Measurements from ENCODE around the gene MYO3B. TPM values are rescaled to one million over a fixed set of nuclear protein-coding genes. Genes with fewer than 3 reads are reported as not detected.
"Not testable (repeated sequence)": the region's sequence is repeated elsewhere in the genome, so short reads cannot be mapped to it uniquely, and the experiment has no call there.

Gene MYO3B
- total RNA-seq, 1 experiment from 2014 or later, result 4.4 TPM

DNA sequence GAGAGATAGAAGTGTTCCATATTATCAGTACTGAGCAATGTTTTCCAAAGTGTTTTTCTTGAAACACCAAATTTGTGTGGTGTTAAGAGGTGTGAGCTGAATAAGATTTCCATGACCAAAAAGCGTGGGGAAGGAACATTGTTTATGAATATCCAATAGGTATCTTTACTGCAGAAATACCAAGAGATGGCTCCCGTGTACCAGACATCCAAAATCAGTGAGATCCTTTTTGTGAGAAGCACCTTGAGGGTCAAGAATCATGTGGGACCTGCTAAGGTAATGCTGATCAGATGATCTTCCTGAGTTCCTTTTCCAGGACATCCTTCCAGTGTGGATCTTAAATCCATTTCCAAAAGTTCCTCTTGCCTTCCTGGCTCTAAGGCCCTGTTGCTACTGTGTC is 246.0 kb downstream of the MYO3B start:
- no peaks in the 10 kb centered on the region for H3K36me3 ChIP-seq (ENCODE audit: insufficient read depth, low read length)
- DNase-seq, result no peak
- H3K4me2 ChIP-seq (ENCODE audit: low read depth, low read length, poor library complexity, severe bottlenecking), result no peak overlapping the region
- no peaks in the 10 kb centered on the region for H4K20me1 ChIP-seq (ENCODE audit: insufficient read depth, low read depth, low read length)
- H3K79me2 ChIP-seq (ENCODE audit: low read length), result no peaks in the 10 kb centered on the region
- H3K27ac ChIP-seq (ENCODE audit: low read length), result no peak overlapping the region
- H3K9ac ChIP-seq (ENCODE audit: low read length), result no peak overlapping the region
- no peaks in the 10 kb centered on the region for H3K4me1 ChIP-seq (ENCODE audit: low read length)
- H3K27me3 ChIP-seq (ENCODE audit: low read length), result no peaks in the 10 kb centered on the region
- H3K9me3 ChIP-seq (ENCODE audit: low read length), result no peaks in the 10 kb centered on the region
- H2AFZ ChIP-seq (ENCODE audit: low read length), result no peak overlapping the region
- no peaks in the 10 kb centered on the region for H3K9me2 ChIP-seq (replicated peaks; ENCODE audit: insufficient read depth, low read length)
- H3K4me3 ChIP-seq (ENCODE audit: low read length), result no peak overlapping the region

GRCh38 chr2:170425281-170425751 is 247.4 kb downstream of the MYO3B start:
- H3K4me2 ChIP-seq (ENCODE audit: low read depth, low read length, poor library complexity, severe bottlenecking), result no peak overlapping the region
- H3K79me2 ChIP-seq (ENCODE audit: low read length), result no peaks in the 10 kb centered on the region
- H4K20me1 ChIP-seq (ENCODE audit: insufficient read depth, low read depth, low read length), result no peaks in the 10 kb centered on the region
- no peaks in the 10 kb centered on the region for H3K9me3 ChIP-seq (ENCODE audit: low read length)
- no peaks in the 10 kb centered on the region for H3K36me3 ChIP-seq (ENCODE audit: insufficient read depth, low read length)
- H3K4me3 ChIP-seq (ENCODE audit: low read length), result no peak overlapping the region
- H3K27ac ChIP-seq (ENCODE audit: low read length), result no peak overlapping the region
- no peaks in the 10 kb centered on the region for H3K9me2 ChIP-seq (replicated peaks; ENCODE audit: insufficient read depth, low read length)
- H3K4me1 ChIP-seq (ENCODE audit: low read length), result no peaks in the 10 kb centered on the region
- H3K27me3 ChIP-seq (ENCODE audit: low read length), result no peaks in the 10 kb centered on the region
- no peak for DNase-seq
- no peak overlapping the region for H2AFZ ChIP-seq (ENCODE audit: low read length)
- H3K9ac ChIP-seq (ENCODE audit: low read length), result no peak overlapping the region

DNA sequence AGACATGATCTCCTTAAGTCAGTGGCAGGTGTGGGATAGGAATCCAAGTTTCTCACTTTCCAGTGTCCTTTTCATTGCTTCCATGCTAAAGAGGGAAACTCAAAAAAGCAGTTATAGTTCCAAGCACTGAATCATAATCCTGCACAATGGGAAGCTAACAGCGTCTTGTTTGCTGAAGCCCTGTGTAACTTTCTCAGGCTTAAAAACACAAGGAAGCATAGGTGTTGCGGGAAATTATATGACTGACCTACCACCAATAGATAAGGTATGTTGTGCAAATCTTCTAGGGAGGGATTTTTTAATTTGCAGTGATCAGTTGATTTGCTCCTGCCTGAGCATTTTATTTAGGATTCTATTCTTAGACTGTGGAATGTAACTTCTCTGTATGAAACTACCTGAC is 250.9 kb downstream of the MYO3B start:
- H3K9me3 ChIP-seq (ENCODE audit: low read length), result no peaks in the 10 kb centered on the region
- H3K4me2 ChIP-seq (ENCODE audit: low read depth, low read length, poor library complexity, severe bottlenecking), result no peak overlapping the region
- no peak overlapping the region for H2AFZ ChIP-seq (ENCODE audit: low read length)
- H3K27me3 ChIP-seq (ENCODE audit: low read length), result no peaks in the 10 kb centered on the region
- H3K9ac ChIP-seq (ENCODE audit: low read length), result no peak overlapping the region
- no peak overlapping the region for H3K27ac ChIP-seq (ENCODE audit: low read length)
- DNase-seq, result no peak
- H4K20me1 ChIP-seq (ENCODE audit: insufficient read depth, low read depth, low read length), result no peaks in the 10 kb centered on the region
- no peaks in the 10 kb centered on the region for H3K9me2 ChIP-seq (replicated peaks; ENCODE audit: insufficient read depth, low read length)
- no peaks in the 10 kb centered on the region for H3K79me2 ChIP-seq (ENCODE audit: low read length)
- no peaks in the 10 kb centered on the region for H3K36me3 ChIP-seq (ENCODE audit: insufficient read depth, low read length)
- H3K4me3 ChIP-seq (ENCODE audit: low read length), result no peak overlapping the region
- no peaks in the 10 kb centered on the region for H3K4me1 ChIP-seq (ENCODE audit: low read length)

DNA sequence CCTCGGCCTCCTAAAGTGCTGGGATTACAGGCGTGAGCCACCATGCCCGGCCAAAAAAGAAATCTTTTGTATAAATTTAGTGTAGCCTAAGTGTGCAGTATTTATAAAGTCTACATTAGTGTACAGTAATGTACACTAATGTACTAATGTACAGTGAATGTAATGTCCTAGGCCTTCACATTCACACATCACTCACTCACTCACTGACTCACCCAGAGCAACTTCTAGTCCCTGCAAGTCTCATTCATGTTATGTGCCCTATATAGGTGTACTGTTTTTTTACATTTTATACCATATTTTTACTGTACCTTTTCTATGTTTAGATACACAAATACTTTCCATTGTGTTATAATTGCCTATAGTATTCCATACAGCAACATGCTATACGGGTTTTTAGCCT is 254.9 kb downstream of the MYO3B start:
- H3K79me2 ChIP-seq (ENCODE audit: low read length), result no peaks in the 10 kb centered on the region
- no peaks in the 10 kb centered on the region for H3K27me3 ChIP-seq (ENCODE audit: low read length)
- no peak overlapping the region for H3K9ac ChIP-seq (ENCODE audit: low read length)
- H3K4me1 ChIP-seq (ENCODE audit: low read length), result no peaks in the 10 kb centered on the region
- no peak for DNase-seq
- H3K36me3 ChIP-seq (ENCODE audit: insufficient read depth, low read length), result no peaks in the 10 kb centered on the region
- no peak overlapping the region for H3K27ac ChIP-seq (ENCODE audit: low read length)
- H3K4me2 ChIP-seq (ENCODE audit: low read depth, low read length, poor library complexity, severe bottlenecking), result no peak overlapping the region
- no peak overlapping the region for H3K4me3 ChIP-seq (ENCODE audit: low read length)
- no peaks in the 10 kb centered on the region for H4K20me1 ChIP-seq (ENCODE audit: insufficient read depth, low read depth, low read length)
- H2AFZ ChIP-seq (ENCODE audit: low read length), result no peak overlapping the region
- no peaks in the 10 kb centered on the region for H3K9me2 ChIP-seq (replicated peaks; ENCODE audit: insufficient read depth, low read length)
- no peaks in the 10 kb centered on the region for H3K9me3 ChIP-seq (ENCODE audit: low read length)

DNA sequence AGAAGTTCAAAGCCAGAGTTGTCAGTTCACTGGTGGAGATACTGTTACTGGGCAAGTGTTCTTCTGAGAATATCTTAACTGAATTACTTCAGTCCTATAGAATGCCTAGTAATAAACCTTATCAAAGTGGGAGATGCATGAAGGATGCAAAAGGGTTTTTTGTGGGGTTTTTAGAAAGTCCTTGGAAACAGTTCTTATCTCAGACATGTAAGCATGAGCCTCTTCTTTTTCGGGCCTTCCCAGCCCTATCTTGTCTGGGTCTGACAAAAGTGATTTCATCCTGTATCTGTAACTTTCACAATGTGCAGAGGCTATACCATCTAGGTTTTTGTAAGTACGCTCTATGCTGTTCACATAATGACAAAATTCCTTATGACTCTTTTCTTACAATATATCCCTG is 255.5 kb downstream of the MYO3B start:
- Histone ChIP-seq H3K4me3 (ENCODE audit: low read length) (no peak overlapping the region), H3K27me3 (ENCODE audit: low read length) (no peaks in the 10 kb centered on the region), H3K27ac (ENCODE audit: low read length) (no peak overlapping the region), H3K9ac (ENCODE audit: low read length) (no peak overlapping the region), H3K9me3 (ENCODE audit: low read length) (no peaks in the 10 kb centered on the region), H3K9me2 (replicated peaks; ENCODE audit: insufficient read depth, low read length) (no peaks in the 10 kb centered on the region), H3K79me2 (ENCODE audit: low read length) (no peaks in the 10 kb centered on the region), H3K4me2 (ENCODE audit: low read depth, low read length, poor library complexity, severe bottlenecking) (no peak overlapping the region), H4K20me1 (ENCODE audit: insufficient read depth, low read depth, low read length) (no peaks in the 10 kb centered on the region), H2AFZ (ENCODE audit: low read length) (no peak overlapping the region), H3K36me3 (ENCODE audit: insufficient read depth, low read length) (no peaks in the 10 kb centered on the region), H3K4me1 (ENCODE audit: low read length) (no peaks in the 10 kb centered on the region)
- no peak for DNase-seq

DNA sequence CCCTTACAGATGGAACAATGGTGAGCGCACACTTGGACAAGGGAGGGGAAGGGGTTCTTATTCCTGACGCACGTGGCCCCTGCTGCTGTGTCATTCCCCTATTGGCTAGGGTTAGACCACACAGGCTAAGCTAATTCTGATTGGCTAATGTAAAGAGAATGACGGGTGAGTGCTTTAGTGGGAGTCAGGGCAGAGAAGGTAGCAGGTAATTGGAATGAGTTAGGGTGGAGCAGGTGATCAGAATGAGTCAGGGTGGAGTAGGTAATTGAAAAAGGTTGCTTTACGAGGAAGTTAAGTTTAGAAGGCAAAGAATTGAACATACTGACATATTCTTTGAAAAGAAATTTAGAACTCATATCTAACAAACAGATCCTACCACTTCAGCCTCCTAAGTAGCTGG is 256.4 kb downstream of the MYO3B start:
- not testable (repeated sequence) for H3K27me3 ChIP-seq (ENCODE audit: low read length); H3K9me2 ChIP-seq (replicated peaks; ENCODE audit: insufficient read depth, low read length); H2AFZ ChIP-seq (ENCODE audit: low read length); H3K4me2 ChIP-seq (ENCODE audit: low read depth, low read length, poor library complexity, severe bottlenecking); DNase-seq; H3K27ac ChIP-seq (ENCODE audit: low read length); H3K9ac ChIP-seq (ENCODE audit: low read length); H3K79me2 ChIP-seq (ENCODE audit: low read length); H3K4me3 ChIP-seq (ENCODE audit: low read length); H3K4me1 ChIP-seq (ENCODE audit: low read length); H3K36me3 ChIP-seq (ENCODE audit: insufficient read depth, low read length); H3K9me3 ChIP-seq (ENCODE audit: low read length); H4K20me1 ChIP-seq (ENCODE audit: insufficient read depth, low read depth, low read length)

DNA sequence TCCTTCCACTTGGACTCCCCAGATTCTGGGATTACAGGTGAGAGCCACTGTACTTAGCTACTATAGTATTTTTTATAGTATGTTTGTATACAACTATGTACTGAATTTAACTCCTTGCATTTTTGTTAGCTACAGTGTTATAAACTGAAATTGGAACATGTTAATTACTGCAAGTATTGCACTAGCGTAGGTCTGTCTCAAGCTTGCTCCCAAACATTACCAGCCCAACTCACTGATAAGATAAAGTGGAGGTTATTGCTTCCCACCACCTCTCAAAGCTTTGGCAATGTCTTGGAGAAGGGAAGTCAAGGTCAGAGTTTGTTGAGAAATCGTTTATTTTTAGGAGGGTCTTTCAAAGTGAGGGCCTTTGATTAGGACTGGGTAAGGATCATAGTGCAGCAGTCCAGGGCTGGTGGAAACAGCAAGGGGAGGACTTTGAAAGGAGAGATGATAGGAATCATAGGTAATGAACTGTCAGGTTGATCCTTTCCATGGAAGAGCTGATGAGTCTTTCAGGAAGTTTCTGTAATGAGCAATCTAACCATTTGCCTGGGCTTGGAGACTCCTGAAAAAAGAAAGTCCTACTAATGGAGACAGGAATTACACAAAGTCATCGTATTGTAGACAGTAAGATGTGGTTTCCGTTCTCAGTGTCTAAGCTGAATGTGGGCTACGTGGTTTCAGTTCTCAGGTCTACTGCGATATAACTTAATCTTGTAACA is 257.1 kb downstream of the MYO3B start:
- no peak overlapping the region for H3K4me3 ChIP-seq (ENCODE audit: low read length)
- H3K4me2 ChIP-seq (ENCODE audit: low read depth, low read length, poor library complexity, severe bottlenecking), result no peak overlapping the region
- H3K79me2 ChIP-seq (ENCODE audit: low read length), result no peaks in the 10 kb centered on the region
- H3K9me2 ChIP-seq (replicated peaks; ENCODE audit: insufficient read depth, low read length), result no peaks in the 10 kb centered on the region
- H3K4me1 ChIP-seq (ENCODE audit: low read length), result no peaks in the 10 kb centered on the region
- no peaks in the 10 kb centered on the region for H4K20me1 ChIP-seq (ENCODE audit: insufficient read depth, low read depth, low read length)
- H3K27me3 ChIP-seq (ENCODE audit: low read length), result no peaks in the 10 kb centered on the region
- DNase-seq, result no peak
- no peaks in the 10 kb centered on the region for H3K36me3 ChIP-seq (ENCODE audit: insufficient read depth, low read length)
- H3K9me3 ChIP-seq (ENCODE audit: low read length), result no peaks in the 10 kb centered on the region
- no peak overlapping the region for H3K9ac ChIP-seq (ENCODE audit: low read length)
- H3K27ac ChIP-seq (ENCODE audit: low read length), result no peak overlapping the region
- H2AFZ ChIP-seq (ENCODE audit: low read length), result no peak overlapping the region

GRCh38 chr2:170436077-170436943 is 258.4 kb downstream of the MYO3B start:
- H3K27ac ChIP-seq (ENCODE audit: low read length), result no peak overlapping the region
- no peaks in the 10 kb centered on the region for H3K4me1 ChIP-seq (ENCODE audit: low read length)
- no peaks in the 10 kb centered on the region for H3K79me2 ChIP-seq (ENCODE audit: low read length)
- H3K4me3 ChIP-seq (ENCODE audit: low read length), result no peak overlapping the region
- no peaks in the 10 kb centered on the region for H3K9me3 ChIP-seq (ENCODE audit: low read length)
- DNase-seq, result no peak
- no peak overlapping the region for H3K9ac ChIP-seq (ENCODE audit: low read length)
- no peaks in the 10 kb centered on the region for H4K20me1 ChIP-seq (ENCODE audit: insufficient read depth, low read depth, low read length)
- no peaks in the 10 kb centered on the region for H3K9me2 ChIP-seq (replicated peaks; ENCODE audit: insufficient read depth, low read length)
- H3K4me2 ChIP-seq (ENCODE audit: low read depth, low read length, poor library complexity, severe bottlenecking), result no peak overlapping the region
- H2AFZ ChIP-seq (ENCODE audit: low read length), result no peak overlapping the region
- H3K27me3 ChIP-seq (ENCODE audit: low read length), result no peaks in the 10 kb centered on the region
- H3K36me3 ChIP-seq (ENCODE audit: insufficient read depth, low read length), result no peaks in the 10 kb centered on the region

Measured in Karpas-422 (cell line).